GM19455 (cell line): ENCODE data around the gene DENND11.
"Not testable (repeated sequence)": the region's sequence is repeated elsewhere in the genome, so short reads cannot be mapped to it uniquely, and the experiment has no call there.

Experiments used
- ATAC-seq: cut with Tn5 transposase; IDR thresholded peaks from one replicate; pipeline ENCODE4 v1.9.1; 2021; ENCODE audit not compliant: unreplicated experiment

DENND11 gene

GRCh38 chr7:141709318-141709717 is 7.4 kb upstream of the DENND11 start:
- no peak for ATAC-seq

- no peak for ATAC-seq
Observed at GRCh38 chr7:141708351-141708750, 6.4 kb upstream of the DENND11 start, which contains the start of gene WEE2. WEE2 (plus strand) TSS chr7:141708353; CDS start chr7:141708759, 406 bp downstream.

- no peak for ATAC-seq
Observed at GRCh38 chr7:141706239-141707064, 4.5 kb upstream of the DENND11 start.

GRCh38 chr7:141704741-141705140 is 2.8 kb upstream of the DENND11 start:
- no peak for ATAC-seq

GRCh38 chr7:141704112-141704511 is 2.1 kb upstream of the DENND11 start:
- no peak for ATAC-seq

GRCh38 chr7:141702892-141703291 is 926 bp upstream of the DENND11 start:
- ATAC-seq = no peak

GRCh38 chr7:141701489-141702046 is 398 bp downstream of the DENND11 start:
- peak; percentile 83 for ATAC-seq

GRCh38 chr7:141700848-141701371 is 1.1 kb downstream of the DENND11 start:
- ATAC-seq = peak; percentile 1

- ATAC-seq = no peak
Observed at GRCh38 chr7:141700296-141700847, 1.6 kb downstream of the DENND11 start.

GRCh38 chr7:141699860-141700259 is 2.1 kb downstream of the DENND11 start:
- no peak for ATAC-seq

- ATAC-seq = no peak
Observed at GRCh38 chr7:141698247-141699015, 3.5 kb downstream of the DENND11 start.

- ATAC-seq = no peak
Observed at GRCh38 chr7:141697211-141697871, 4.6 kb downstream of the DENND11 start.

- ATAC-seq = no peak
Observed at GRCh38 chr7:141696348-141696747, 5.6 kb downstream of the DENND11 start.

- ATAC-seq = no peak
Observed at GRCh38 chr7:141695803-141696289, 6.1 kb downstream of the DENND11 start.

- ATAC-seq = no peak
Observed at GRCh38 chr7:141693082-141693481, 8.9 kb downstream of the DENND11 start.

GRCh38 chr7:141691961-141692360 is 10.0 kb downstream of the DENND11 start:
- ATAC-seq = no peak

- no peak for ATAC-seq
Observed at GRCh38 chr7:141691540-141691939, 10.4 kb downstream of the DENND11 start.

- ATAC-seq = not testable (repeated sequence)
Observed at GRCh38 chr7:141689072-141689825, 12.7 kb downstream of the DENND11 start.

GRCh38 chr7:141688043-141688442 is 13.9 kb downstream of the DENND11 start:
- no peak for ATAC-seq

- ATAC-seq = no peak
Observed at GRCh38 chr7:141686670-141687069, 15.3 kb downstream of the DENND11 start.
